ENCODE data around the gene EXOC2.

- TF ChIP-seq CTCF (IDR thresholded peaks at IDR 0.05 in 2 of 3, conservative IDR thresholded peaks at IDR 0.05 in 1 of 3; ENCODE audit: borderline replicate concordance in 1 of 3, insufficient read depth in 1 of 3, low read depth in 2 of 3, low read length in 2 of 3) (no peak), SP1 (IDR thresholded peaks at IDR 0.05; ENCODE audit: low read depth) (no peak), EZH2 (IDR thresholded peaks at IDR 0.05) (no peak), EGR1 (IDR thresholded peaks at IDR 0.05; ENCODE audit: low read depth) (no peak), TCF7L2 (IDR thresholded peaks at IDR 0.05; ENCODE audit: borderline replicate concordance, extremely low read depth, insufficient read depth, insufficient read length) (no peak), SIN3A (IDR thresholded peaks at IDR 0.05; ENCODE audit: low read depth) (no peak), POLR2A (IDR thresholded peaks at IDR 0.05; ENCODE audit: borderline replicate concordance, extremely low read depth, insufficient read depth, insufficient read length) (no peak), ZNF274 (IDR thresholded peaks at IDR 0.05; ENCODE audit: low read depth, low read length) (no peak)
- TF ChIP-seq, protein P1, sequence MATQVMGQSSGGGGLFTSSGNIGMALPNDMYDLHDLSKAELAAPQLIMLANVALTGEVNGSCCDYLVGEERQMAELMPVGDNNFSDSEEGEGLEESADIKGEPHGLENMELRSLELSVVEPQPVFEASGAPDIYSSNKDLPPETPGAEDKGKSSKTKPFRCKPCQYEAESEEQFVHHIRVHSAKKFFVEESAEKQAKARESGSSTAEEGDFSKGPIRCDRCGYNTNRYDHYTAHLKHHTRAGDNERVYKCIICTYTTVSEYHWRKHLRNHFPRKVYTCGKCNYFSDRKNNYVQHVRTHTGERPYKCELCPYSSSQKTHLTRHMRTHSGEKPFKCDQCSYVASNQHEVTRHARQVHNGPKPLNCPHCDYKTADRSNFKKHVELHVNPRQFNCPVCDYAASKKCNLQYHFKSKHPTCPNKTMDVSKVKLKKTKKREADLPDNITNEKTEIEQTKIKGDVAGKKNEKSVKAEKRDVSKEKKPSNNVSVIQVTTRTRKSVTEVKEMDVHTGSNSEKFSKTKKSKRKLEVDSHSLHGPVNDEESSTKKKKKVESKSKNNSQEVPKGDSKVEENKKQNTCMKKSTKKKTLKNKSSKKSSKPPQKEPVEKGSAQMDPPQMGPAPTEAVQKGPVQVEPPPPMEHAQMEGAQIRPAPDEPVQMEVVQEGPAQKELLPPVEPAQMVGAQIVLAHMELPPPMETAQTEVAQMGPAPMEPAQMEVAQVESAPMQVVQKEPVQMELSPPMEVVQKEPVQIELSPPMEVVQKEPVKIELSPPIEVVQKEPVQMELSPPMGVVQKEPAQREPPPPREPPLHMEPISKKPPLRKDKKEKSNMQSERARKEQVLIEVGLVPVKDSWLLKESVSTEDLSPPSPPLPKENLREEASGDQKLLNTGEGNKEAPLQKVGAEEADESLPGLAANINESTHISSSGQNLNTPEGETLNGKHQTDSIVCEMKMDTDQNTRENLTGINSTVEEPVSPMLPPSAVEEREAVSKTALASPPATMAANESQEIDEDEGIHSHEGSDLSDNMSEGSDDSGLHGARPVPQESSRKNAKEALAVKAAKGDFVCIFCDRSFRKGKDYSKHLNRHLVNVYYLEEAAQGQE (IDR thresholded peaks at IDR 0.05; ENCODE audit: low read depth), result no peak
These were observed 144.8 kb downstream of the EXOC2 start for GRCh38 chr6:548091-548490.

Measured in HCT116 (cell line).